OCI-LY7 (cell line): ENCODE results near the gene SORCS1. TPM values are rescaled to one million over a fixed set of nuclear protein-coding genes. Genes with fewer than 3 reads are reported as not detected.

Source experiments
- BruUV-seq: library from RNA; stranded (reverse); fragments of 400-500 nt; replicated peaks from 2 replicates; lab custom pipeline; 2021; lab: Mats Ljungman, UMichigan
- CTCF ChIA-PET: fragments of 300-600 bp; sonication (Branson Sonifier 250); formaldehyde crosslinking; loops from one replicate; lab custom pipeline; 2022; ENCODE audit warnings: antibody characterized with exemption; ENCODE audit not compliant: unreplicated experiment; lab: Charles Lee
- POLR2A ChIA-PET: fragments of 300-600 bp; sonication (Branson Sonifier 250); formaldehyde crosslinking; loops from one replicate; lab custom pipeline; 2022; ENCODE audit warnings: antibody characterized with exemption; lab: Charles Lee
- DNase-seq: peaks from one replicate; pipeline ENCODE4 v3.0.0-alpha.2; 2015; ENCODE audit warnings: low spot score
- H2AFZ ChIP-seq: fragments of 200-600 bp; sonication (generic), shearing (Covaris generic); 2 replicates; pipeline ENCODE4 v1.6.1; 2014; ENCODE audit warnings: mild to moderate bottlenecking, antibody characterized with exemption, low read length, moderate library complexity
- H3K27ac ChIP-seq: fragments of 200-600 bp; sonication (generic); 2 replicates; pipeline ENCODE4 v1.5.1; 2014; ENCODE audit warnings: mixed run types, low read depth, mild to moderate bottlenecking, moderate library complexity, low read length, inconsistent platforms; ENCODE audit not compliant: poor library complexity, severe bottlenecking
- H3K36me3 ChIP-seq: fragments of 200-600 bp; sonication (generic); 2 replicates; pipeline ENCODE4 v1.6.1; 2014; ENCODE audit warnings: mild to moderate bottlenecking, antibody characterized with exemption, low read length, moderate library complexity, mixed read lengths; ENCODE audit not compliant: insufficient read depth
- H3K4me1 ChIP-seq: fragments of 200-600 bp; sonication (generic); 2 replicates; pipeline ENCODE4 v1.5.1; 2014; ENCODE audit warnings: mild to moderate bottlenecking, low read length; ENCODE audit not compliant: insufficient read depth, poor library complexity, severe bottlenecking
- H3K4me2 ChIP-seq: fragments of 200-600 bp; sonication (generic); 2 replicates; pipeline ENCODE4 v1.6.1; 2014; ENCODE audit warnings: mild to moderate bottlenecking, low read length
- H3K4me3 ChIP-seq: fragments of 200-600 bp; sonication (generic); 2 replicates; pipeline ENCODE4 v1.5.1; 2014; ENCODE audit warnings: mild to moderate bottlenecking, low read depth, low read length; ENCODE audit not compliant: poor library complexity, severe bottlenecking
- H3K79me2 ChIP-seq: fragments of 200-600 bp; sonication (generic); 2 replicates; pipeline ENCODE4 v1.6.1; 2016; ENCODE audit warnings: low read depth, mild to moderate bottlenecking, low read length, moderate library complexity, mixed read lengths; ENCODE audit not compliant: insufficient read depth
- H3K9me2 ChIP-seq: fragments of 200-600 bp; sonication (generic); 2 replicates; pipeline ENCODE4 v1.6.1; 2016; ENCODE audit warnings: mild to moderate bottlenecking, low read length, mixed read lengths; ENCODE audit not compliant: insufficient read depth
- H3K9me3 ChIP-seq: fragments of 200-600 bp; sonication (generic); 2 replicates; pipeline ENCODE4 v1.6.1; 2014; ENCODE audit warnings: mild to moderate bottlenecking, mixed run types, low read length, mixed read lengths
- H4K20me1 ChIP-seq: fragments of 200-600 bp; sonication (generic); 2 replicates; pipeline ENCODE4 v1.6.1; 2014; ENCODE audit warnings: mild to moderate bottlenecking, antibody characterized with exemption, low read length, moderate library complexity, mixed read lengths; ENCODE audit not compliant: insufficient read depth
- EZH2phosphoT487 ChIP-seq: fragments of 200-600 bp; sonication (generic); IDR thresholded peaks from 2 replicates; pipeline ENCODE4 v1.6.1; 2018; ENCODE audit warnings: low read depth, borderline replicate concordance, mild to moderate bottlenecking, mixed run types, antibody characterized with exemption, low read length, moderate library complexity, mixed read lengths
- intact Hi-C: fragments of 100-400 bp; cut with micrococcal nuclease; formaldehyde crosslinking; loops from one replicate; pipeline ENCODE4 v1.10.0; 2022; ENCODE audit not compliant: unreplicated experiment
- total RNA-seq, 2 experiments: library from RNA; depleted of rRNA in 1 of 2; stranded (reverse); fragments of >200 nt in 1 of 2; shearing (Covaris generic) in 1 of 2; gene quantifications; 2 replicates each; pipeline ENCODE4 v1.2.3, GENCODE V29; 2014 to 2022
- TF ChIP-seq, protein P1 (sequence below): fragments of 200-600 bp; sonication (generic); conservative IDR thresholded peaks from 2 replicates; pipeline ENCODE4 v1.5.1; 2014; ENCODE audit warnings: mild to moderate bottlenecking, antibody characterized with exemption, low read length, moderate library complexity, mixed read lengths

SORCS1 gene
- total RNA-seq, 2 experiments from 2014 or later: not detected

DNA sequence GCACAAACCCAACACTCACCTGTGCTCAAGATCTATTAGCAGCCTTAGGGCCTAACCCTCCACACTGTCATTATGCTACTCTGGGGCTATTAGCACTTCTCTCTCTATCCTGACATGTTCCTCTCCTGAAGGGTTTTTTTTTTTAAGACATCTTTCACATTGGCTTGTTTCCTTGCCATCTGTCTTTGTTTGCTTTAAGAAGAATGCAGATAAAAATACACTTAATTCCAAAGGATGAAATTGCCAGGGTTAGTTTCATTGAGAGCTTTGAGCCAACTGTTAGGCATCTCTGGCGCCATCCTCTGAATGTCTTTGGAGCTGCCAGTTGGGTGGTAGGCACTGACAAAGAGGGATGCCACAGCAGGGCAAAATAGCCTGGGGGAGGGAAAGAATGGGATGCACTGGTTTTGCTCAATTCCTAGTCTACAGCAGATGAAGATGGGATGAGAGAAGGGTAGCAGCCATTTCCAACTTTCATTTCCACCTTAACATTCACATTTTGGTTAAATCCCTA, 399.2 kb downstream of the SORCS1 start:
- intact Hi-C loops: no loop called here
- Histone ChIP-seq H3K27ac (no peak overlapping the region), H3K4me2 (no peak overlapping the region), H3K4me1 (no peaks in the 10 kb centered on the region), H3K9me2 (no peaks in the 10 kb centered on the region), H3K79me2 (no peaks in the 10 kb centered on the region), H4K20me1 (no peaks in the 10 kb centered on the region), H3K36me3 (no peaks in the 10 kb centered on the region), H2AFZ (no peak overlapping the region), H3K4me3 (no peak overlapping the region), H3K9me3 (no peaks in the 10 kb centered on the region)
- no peak for TF ChIP-seq EZH2phosphoT487
- TF ChIP-seq, protein P1, sequence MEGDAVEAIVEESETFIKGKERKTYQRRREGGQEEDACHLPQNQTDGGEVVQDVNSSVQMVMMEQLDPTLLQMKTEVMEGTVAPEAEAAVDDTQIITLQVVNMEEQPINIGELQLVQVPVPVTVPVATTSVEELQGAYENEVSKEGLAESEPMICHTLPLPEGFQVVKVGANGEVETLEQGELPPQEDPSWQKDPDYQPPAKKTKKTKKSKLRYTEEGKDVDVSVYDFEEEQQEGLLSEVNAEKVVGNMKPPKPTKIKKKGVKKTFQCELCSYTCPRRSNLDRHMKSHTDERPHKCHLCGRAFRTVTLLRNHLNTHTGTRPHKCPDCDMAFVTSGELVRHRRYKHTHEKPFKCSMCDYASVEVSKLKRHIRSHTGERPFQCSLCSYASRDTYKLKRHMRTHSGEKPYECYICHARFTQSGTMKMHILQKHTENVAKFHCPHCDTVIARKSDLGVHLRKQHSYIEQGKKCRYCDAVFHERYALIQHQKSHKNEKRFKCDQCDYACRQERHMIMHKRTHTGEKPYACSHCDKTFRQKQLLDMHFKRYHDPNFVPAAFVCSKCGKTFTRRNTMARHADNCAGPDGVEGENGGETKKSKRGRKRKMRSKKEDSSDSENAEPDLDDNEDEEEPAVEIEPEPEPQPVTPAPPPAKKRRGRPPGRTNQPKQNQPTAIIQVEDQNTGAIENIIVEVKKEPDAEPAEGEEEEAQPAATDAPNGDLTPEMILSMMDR: no peak
- DNase-seq: no peak
- ChIA-PET POLR2A (interaction anchor here (0.6 to 1.3 kb wide), 3 partner anchors 16 to 96 kb away, joined by 3 to 4 read pairs (median 3); no protein-coding TSS in a partner anchor), CTCF (no interaction called here)
- BruUV-seq: no TSS peak

DNA sequence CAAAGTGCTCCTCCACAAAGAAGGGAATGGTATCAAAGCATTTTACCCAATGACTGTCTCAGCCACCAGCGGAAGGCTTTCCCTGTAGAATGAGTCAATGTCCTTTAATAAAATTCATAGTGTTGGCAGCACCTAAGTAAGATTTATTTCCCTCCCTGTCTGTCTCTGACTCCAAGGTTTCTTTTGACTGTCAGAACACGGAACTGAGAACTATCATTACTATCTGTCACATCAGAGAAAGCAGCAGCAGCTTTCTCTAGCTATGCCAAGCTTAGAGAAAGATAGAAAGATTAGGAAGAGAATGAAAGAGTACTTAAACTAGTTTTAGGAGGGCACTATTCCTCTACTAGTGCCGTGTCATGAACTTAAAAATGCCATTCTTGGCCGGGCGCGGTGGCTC, 400.1 kb downstream of the SORCS1 start:
- no peak for DNase-seq
- H4K20me1 ChIP-seq: no peaks in the 10 kb centered on the region
- no peaks in the 10 kb centered on the region for H3K79me2 ChIP-seq
- ChIA-PET POLR2A (interaction anchor here (1.3 kb wide), 1 partner anchor 15 kb away, joined by 3 read pairs; no protein-coding TSS in a partner anchor), CTCF (no interaction called here)
- H3K4me3 ChIP-seq: no peak overlapping the region
- H3K4me1 ChIP-seq: no peaks in the 10 kb centered on the region
- no peaks in the 10 kb centered on the region for H3K36me3 ChIP-seq
- H2AFZ ChIP-seq: no peak overlapping the region
- no TSS peak for BruUV-seq
- H3K27ac ChIP-seq: no peak overlapping the region
- no peak overlapping the region for H3K4me2 ChIP-seq
- TF ChIP-seq, protein P1: no peak
- TF ChIP-seq EZH2phosphoT487: no peak
- no peaks in the 10 kb centered on the region for H3K9me2 ChIP-seq
- intact Hi-C loops: no loop called here
- no peaks in the 10 kb centered on the region for H3K9me3 ChIP-seq

DNA sequence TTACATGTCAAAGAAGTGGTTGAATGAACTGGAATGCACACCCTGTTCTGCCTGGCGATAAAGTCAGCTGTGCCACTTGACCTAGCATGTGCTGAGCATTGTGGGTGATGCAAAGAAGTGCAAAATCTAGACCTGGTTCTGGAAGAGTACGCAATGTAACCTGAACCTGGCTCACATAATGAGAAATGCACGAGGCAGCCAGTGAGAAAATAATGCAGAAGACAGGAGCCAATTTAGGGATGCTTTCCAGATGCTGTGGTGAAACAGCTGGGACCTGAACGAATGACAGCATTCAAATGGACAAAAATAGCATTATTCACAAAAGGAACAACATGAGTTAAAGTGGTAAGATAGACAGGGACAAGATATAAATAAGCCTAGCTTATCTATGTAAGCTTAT, 402.6 kb downstream of the SORCS1 start:
- H3K9me2 ChIP-seq: no peaks in the 10 kb centered on the region
- no peaks in the 10 kb centered on the region for H3K36me3 ChIP-seq
- DNase-seq: no peak
- TF ChIP-seq, protein P1: no peak
- no peak for TF ChIP-seq EZH2phosphoT487
- CTCF ChIA-PET: no interaction called here
- POLR2A ChIA-PET: interaction anchor here (0.7 kb wide), 2 partner anchors 55 to 140 kb away, joined by 3 to 4 read pairs; no protein-coding TSS in a partner anchor
- H3K79me2 ChIP-seq: no peaks in the 10 kb centered on the region
- H3K4me3 ChIP-seq: no peak overlapping the region
- H3K4me1 ChIP-seq: no peaks in the 10 kb centered on the region
- H2AFZ ChIP-seq: no peak overlapping the region
- H4K20me1 ChIP-seq: no peaks in the 10 kb centered on the region
- BruUV-seq: no TSS peak
- H3K27ac ChIP-seq: no peak overlapping the region
- intact Hi-C loops: no loop called here
- no peaks in the 10 kb centered on the region for H3K9me3 ChIP-seq
- H3K4me2 ChIP-seq: no peak overlapping the region
